ENCODE results near the gene CAPN5. TPM values are rescaled to one million over a fixed set of nuclear protein-coding genes. Genes with fewer than 3 reads are reported as not detected.
A peak's percentile ranks its signal among the peaks of the same experiment; 100 is the strongest.

Gene CAPN5
- total RNA-seq, 4 donors from 2014 or later: 15.9 to 24.5 (median 19.8) TPM

- Histone ChIP-seq H3K4me1 (peaks cover 0 to 15% (median 3%) of the 10 kb centered on the region in 4 donors), H3K9me3 (no peaks in the 10 kb centered on the region), H3K36me3 (no peaks in the 10 kb centered on the region), H3K27me3 (peaks cover 0 to 6% of the 10 kb centered on the region in 2 donors), H3K4me3 (no peak overlapping the region), H3K27ac (no peak overlapping the region)
- 89 to 91% methylated on average over 10 of the region's 10 CpGs for WGBS, 2 donors
- DNase-seq (ENCODE audit: low spot score in 2 of 2): no peak
- TF ChIP-seq POLR2A (IDR thresholded peaks at IDR 0.05) (no peak), EP300 (IDR thresholded peaks at IDR 0.05) (no peak), CTCF (IDR thresholded peaks at IDR 0.05) (no peak)
These were observed 79.7 kb downstream of the CAPN5 start for GRCh38 chr11:77146261-77147035.

- WGBS, 2 donors: 75 to 78% methylated on average over 1 of the region's 1 CpG
- Histone ChIP-seq H3K27me3 (peaks cover 0 to 6% of the 10 kb centered on the region in 2 donors), H3K4me3 (no peak overlapping the region), H3K36me3 (no peaks in the 10 kb centered on the region), H3K4me1 (peaks cover 0 to 17% (median 3%) of the 10 kb centered on the region in 4 donors), H3K9me3 (no peaks in the 10 kb centered on the region), H3K27ac (no peak overlapping the region)
- no peak for DNase-seq (ENCODE audit: low spot score in 2 of 2)
- TF ChIP-seq POLR2A (IDR thresholded peaks at IDR 0.05) (no peak), CTCF (IDR thresholded peaks at IDR 0.05) (no peak), EP300 (IDR thresholded peaks at IDR 0.05) (no peak)
These were observed 80.2 kb downstream of the CAPN5 start for GRCh38 chr11:77147036-77147315.

GRCh38 chr11:77147668-77148321 is 81.0 kb downstream of the CAPN5 start:
- WGBS, 2 donors: 17 to 20% methylated on average over 7 to 44 of the region's 47 CpGs
- Histone ChIP-seq H3K27me3 (peaks cover 0 to 6% of the 10 kb centered on the region in 2 donors), H3K4me3 (peak overlapping the region in 3 of 4 donors; percentile 9 to 40 (median 37)), H3K27ac (no peak overlapping the region), H3K36me3 (no peaks in the 10 kb centered on the region), H3K4me1 (peaks cover 0 to 23% (median 3%) of the 10 kb centered on the region in 4 donors), H3K9me3 (no peaks in the 10 kb centered on the region)
- no peak for DNase-seq (ENCODE audit: low spot score in 2 of 2)
- TF ChIP-seq POLR2A (IDR thresholded peaks at IDR 0.05): no peak
- TF ChIP-seq CTCF (IDR thresholded peaks at IDR 0.05): no peak
- TF ChIP-seq EP300 (IDR thresholded peaks at IDR 0.05): no peak

- no peak for DNase-seq (ENCODE audit: low spot score in 2 of 2)
- Histone ChIP-seq H3K36me3 (no peaks in the 10 kb centered on the region), H3K4me3 (no peak overlapping the region), H3K4me1 (peaks cover 0 to 37% (median 9%) of the 10 kb centered on the region in 4 donors), H3K27me3 (peaks cover 0 to 6% of the 10 kb centered on the region in 2 donors), H3K9me3 (no peaks in the 10 kb centered on the region), H3K27ac (no peak overlapping the region)
- 90 to 96% methylated on average over 7 to 8 of the region's 8 CpGs for WGBS, 2 donors
- TF ChIP-seq EP300 (IDR thresholded peaks at IDR 0.05) (no peak), POLR2A (IDR thresholded peaks at IDR 0.05) (no peak), CTCF (IDR thresholded peaks at IDR 0.05) (no peak)
These were observed 82.4 kb downstream of the CAPN5 start for GRCh38 chr11:77148963-77149715.

Data from tibial nerve (tissue), 4 donors.